CD8-positive, alpha-beta memory T cell (primary cell): ENCODE data around the gene SIPA1L3. TPM values are rescaled to one million over a fixed set of nuclear protein-coding genes. Genes with fewer than 3 reads are reported as not detected.

ENCODE experiments used
- CTCF ChIA-PET: fragments of 350-600 bp; sonication (Branson Sonifier 250); formaldehyde crosslinking; loops from one replicate; lab custom pipeline; 2021; ENCODE audit warnings: antibody characterized with exemption; lab: Charles Lee
- POLR2A ChIA-PET: fragments of 350-600 bp; sonication (Branson Sonifier 250); formaldehyde crosslinking; loops from one replicate; lab custom pipeline; 2021; ENCODE audit warnings: antibody characterized with exemption; lab: Charles Lee
- DNase-seq, 5 donors: peaks; one replicate each; pipeline versions ENCODE4 v3.0.0 to v3.0.0-alpha.2; 2020 to 2022; ENCODE audit warnings: mixed read lengths in 1 of 5
- H3K27ac ChIP-seq: one replicate; pipeline ENCODE4 v1.7.0; 2013; ENCODE audit warnings: low read depth, mild to moderate bottlenecking, low read length, moderate library complexity
- H3K27me3 ChIP-seq: 2 replicates; pipeline ENCODE4 v1.7.0; 2013; ENCODE audit warnings: low read length, mild to moderate bottlenecking; ENCODE audit not compliant: insufficient read depth, poor library complexity, severe bottlenecking
- H3K36me3 ChIP-seq: 2 replicates; pipeline ENCODE4 v1.7.0; 2013; ENCODE audit warnings: mild to moderate bottlenecking, low read length, moderate library complexity; ENCODE audit not compliant: insufficient read depth
- H3K4me1 ChIP-seq: 2 replicates; pipeline ENCODE4 v1.7.0; 2013; ENCODE audit warnings: mild to moderate bottlenecking, low read length, moderate library complexity; ENCODE audit not compliant: insufficient read depth
- H3K4me3 ChIP-seq: 2 replicates; pipeline ENCODE4 v1.7.0; 2013; ENCODE audit warnings: mild to moderate bottlenecking, low read length
- H3K9me3 ChIP-seq: 2 replicates; pipeline ENCODE4 v1.7.0; 2013; ENCODE audit warnings: mild to moderate bottlenecking, low read length
- H3K27ac Mint-ChIP-seq, 8 donors: one replicate each; pipeline ENCODE4 v1.8.0; 2020 to 2021; ENCODE audit warnings: mixed read lengths in 8 of 8, mild to moderate bottlenecking in 6 of 8, inconsistent platforms in 3 of 8, moderate library complexity in 3 of 8
- H3K27me3 Mint-ChIP-seq, 2 donors: one replicate each; pipeline ENCODE4 v1.8.0; 2020 to 2021; ENCODE audit warnings: mixed read lengths in 2 of 2, mild to moderate bottlenecking in 1 of 2, moderate library complexity in 1 of 2
- H3K36me3 Mint-ChIP-seq, 3 donors: one replicate each; pipeline ENCODE4 v1.8.0; 2020 to 2021; ENCODE audit warnings: mixed read lengths in 3 of 3, inconsistent platforms in 1 of 3, mild to moderate bottlenecking in 1 of 3
- H3K4me1 Mint-ChIP-seq, 3 donors: one replicate each; pipeline ENCODE4 v1.8.0; 2020 to 2021; ENCODE audit warnings: mixed read lengths in 3 of 3, inconsistent platforms in 1 of 3, mild to moderate bottlenecking in 1 of 3
- H3K4me3 Mint-ChIP-seq, 7 donors: one replicate each; pipeline ENCODE4 v1.8.0; 2020 to 2021; ENCODE audit warnings: mixed read lengths in 7 of 7, mild to moderate bottlenecking in 6 of 7, moderate library complexity in 4 of 7, inconsistent platforms in 2 of 7
- H3K9me3 Mint-ChIP-seq, 5 donors: one replicate each; pipeline ENCODE4 v1.8.0; 2020 to 2022; ENCODE audit warnings: mixed read lengths in 5 of 5, mild to moderate bottlenecking in 3 of 5, moderate library complexity in 2 of 5, inconsistent platforms in 1 of 5
- polyA plus RNA-seq: library from polyadenylated mRNA; unstranded; fragments of 300-500 nt; fragmentation: Illumina TruSeq; gene quantifications from one replicate; pipeline ENCODE4 v1.2.3, GENCODE V29; 2021
- total RNA-seq, 2 experiments: library from RNA; stranded (reverse); gene quantifications; one replicate each; pipeline ENCODE4 v1.2.3, GENCODE V29; 2021

The SIPA1L3 gene
- total and polyA plus RNA-seq, 3 experiments from 2014 or later: 5.4 to 14.8 (median 11.5) TPM

GRCh38 chr19:38045554-38046253 is 138.7 kb downstream of the SIPA1L3 start:
- Histone ChIP-seq H3K36me3 (no peaks in the 10 kb centered on the region), H3K27ac (no peak overlapping the region), H3K9me3 (no peaks in the 10 kb centered on the region), H3K4me1 (peaks cover 35% of the 10 kb centered on the region), H3K27me3 (no peaks in the 10 kb centered on the region), H3K4me3 (no peak overlapping the region)
- H3K4me1 Mint-ChIP-seq: peaks cover 25 to 42% (median 36%) of the 10 kb centered on the region in 3 donors
- DNase-seq: no peak
- no peaks in the 10 kb centered on the region for H3K9me3 Mint-ChIP-seq
- ChIA-PET POLR2A (no interaction called here), CTCF (interaction anchor here (1.3 kb wide), 1 partner anchor 143 kb away, joined by 3 read pairs; no protein-coding TSS in a partner anchor)
- H3K27ac Mint-ChIP-seq: peak overlapping the region in 7 of 8 donors; percentile 19 to 74 (median 57)
- H3K36me3 Mint-ChIP-seq: peaks cover 2 to 9% (median 2%) of the 10 kb centered on the region in 3 donors
- no peak overlapping the region for H3K4me3 Mint-ChIP-seq
- no peaks in the 10 kb centered on the region for H3K27me3 Mint-ChIP-seq

- H3K27ac ChIP-seq: no peak overlapping the region
- H3K4me3 ChIP-seq: no peak overlapping the region
- H3K9me3 ChIP-seq: no peaks in the 10 kb centered on the region
- ChIA-PET POLR2A (no interaction called here), CTCF (no interaction called here)
- H3K36me3 Mint-ChIP-seq: peaks cover 2 to 9% (median 2%) of the 10 kb centered on the region in 3 donors
- H3K4me1 Mint-ChIP-seq: peaks cover 25 to 42% (median 36%) of the 10 kb centered on the region in 3 donors
- H3K4me3 Mint-ChIP-seq: peak overlapping the region in 1 of 7 donors; percentile 36
- H3K4me1 ChIP-seq: peaks cover 35% of the 10 kb centered on the region
- DNase-seq: no peak
- H3K27me3 Mint-ChIP-seq: no peaks in the 10 kb centered on the region
- H3K27ac Mint-ChIP-seq: peak overlapping the region in 6 of 8 donors; percentile 81 to 99 (median 96)
- H3K27me3 ChIP-seq: no peaks in the 10 kb centered on the region
- no peaks in the 10 kb centered on the region for H3K36me3 ChIP-seq
- no peaks in the 10 kb centered on the region for H3K9me3 Mint-ChIP-seq
These were observed 139.4 kb downstream of the SIPA1L3 start for GRCh38 chr19:38046254-38047048.

- DNase-seq: no peak
- Mint-ChIP-seq H3K9me3 (no peaks in the 10 kb centered on the region), H3K4me3 (peak overlapping the region in 2 of 7 donors; percentile 3 to 36), H3K36me3 (peaks cover 0 to 5% (median under 1%) of the 10 kb centered on the region in 3 donors), H3K27me3 (no peaks in the 10 kb centered on the region), H3K27ac (peak overlapping the region in 6 of 8 donors; percentile 95 to 99 (median 97)), H3K4me1 (peaks cover 25 to 42% (median 36%) of the 10 kb centered on the region in 3 donors)
- no peak overlapping the region for H3K27ac ChIP-seq
- no peaks in the 10 kb centered on the region for H3K36me3 ChIP-seq
- H3K9me3 ChIP-seq: no peaks in the 10 kb centered on the region
- ChIA-PET CTCF (no interaction called here), POLR2A (no interaction called here)
- H3K4me1 ChIP-seq: peaks cover 35% of the 10 kb centered on the region
- no peak overlapping the region for H3K4me3 ChIP-seq
- no peaks in the 10 kb centered on the region for H3K27me3 ChIP-seq
These were observed 140.0 kb downstream of the SIPA1L3 start for GRCh38 chr19:38047049-38047438.

- ChIA-PET POLR2A (interaction anchor here (1.1 kb wide), 1 partner anchor 141 kb away, joined by 7 read pairs; the partner anchor contains the start of gene SIPA1L3), CTCF (interaction anchor here (2.4 kb wide), 1 partner anchor 145 kb away, joined by 12 read pairs; no protein-coding TSS in a partner anchor)
- Histone ChIP-seq H3K36me3 (no peaks in the 10 kb centered on the region), H3K4me1 (peaks cover 35% of the 10 kb centered on the region), H3K27ac (no peak overlapping the region), H3K4me3 (no peak overlapping the region), H3K9me3 (no peaks in the 10 kb centered on the region), H3K27me3 (no peaks in the 10 kb centered on the region)
- H3K4me1 Mint-ChIP-seq: peaks cover 25 to 42% (median 36%) of the 10 kb centered on the region in 3 donors
- DNase-seq: no peak
- H3K36me3 Mint-ChIP-seq: peaks cover 0 to 4% (median 0%) of the 10 kb centered on the region in 3 donors
- H3K4me3 Mint-ChIP-seq: peak overlapping the region in 1 of 7 donors; percentile 84
- H3K27ac Mint-ChIP-seq: peak overlapping the region; percentile 95 to 99 (median 98)
- H3K9me3 Mint-ChIP-seq: no peaks in the 10 kb centered on the region
- no peaks in the 10 kb centered on the region for H3K27me3 Mint-ChIP-seq
These were observed 140.6 kb downstream of the SIPA1L3 start for GRCh38 chr19:38047641-38048040.

- H3K27me3 ChIP-seq: no peaks in the 10 kb centered on the region
- ChIA-PET CTCF (interaction anchor here (0.6 to 2.4 kb wide), 5 partner anchors 13 to 146 kb away, joined by 3 to 12 read pairs (median 4); partner anchors contain the start of gene WDR87), POLR2A (interaction anchor here (0.6 to 1.2 kb wide), 3 partner anchors 142 to 325 kb away, joined by 3 to 7 read pairs (median 4); partner anchors contain the start of genes PSMD8 and SIPA1L3)
- Mint-ChIP-seq H3K4me1 (peaks cover 23 to 36% (median 36%) of the 10 kb centered on the region in 3 donors), H3K4me3 (peak overlapping the region; percentile 14 to 91 (median 84)), H3K27me3 (no peaks in the 10 kb centered on the region), H3K36me3 (peaks cover 0 to under 1% (median 0%) of the 10 kb centered on the region in 3 donors), H3K27ac (peak overlapping the region; percentile 95 to 99 (median 98)), H3K9me3 (no peaks in the 10 kb centered on the region)
- H3K36me3 ChIP-seq: no peaks in the 10 kb centered on the region
- H3K9me3 ChIP-seq: no peaks in the 10 kb centered on the region
- H3K4me1 ChIP-seq: peaks cover 35% of the 10 kb centered on the region
- DNase-seq: peak in 4 of 5 donors; percentile 26 to 80 (median 74)
- H3K27ac ChIP-seq: peak overlapping the region; percentile 72
- peak overlapping the region; percentile 38 for H3K4me3 ChIP-seq
These were observed 142.2 kb downstream of the SIPA1L3 start for GRCh38 chr19:38049105-38049649.

GRCh38 chr19:38055010-38055409 is 148.0 kb downstream of the SIPA1L3 start:
- CTCF ChIA-PET: no interaction called here
- H3K36me3 Mint-ChIP-seq: no peaks in the 10 kb centered on the region
- no peaks in the 10 kb centered on the region for H3K9me3 Mint-ChIP-seq
- H3K27me3 Mint-ChIP-seq: no peaks in the 10 kb centered on the region
- H3K27ac Mint-ChIP-seq: peak overlapping the region in 1 of 8 donors; percentile 40
- H3K4me3 Mint-ChIP-seq: no peak overlapping the region
- DNase-seq: no peak
- no peak overlapping the region for H3K4me3 ChIP-seq
- H3K4me1 Mint-ChIP-seq: peaks cover 5 to 14% (median 7%) of the 10 kb centered on the region in 3 donors
- H3K4me1 ChIP-seq: peaks cover 9% of the 10 kb centered on the region
- no peak overlapping the region for H3K27ac ChIP-seq
- POLR2A ChIA-PET: no interaction called here
- H3K27me3 ChIP-seq: no peaks in the 10 kb centered on the region
- H3K9me3 ChIP-seq: no peaks in the 10 kb centered on the region
- no peaks in the 10 kb centered on the region for H3K36me3 ChIP-seq

GRCh38 chr19:38055655-38056521 is 148.9 kb downstream of the SIPA1L3 start:
- Histone ChIP-seq H3K36me3 (no peaks in the 10 kb centered on the region), H3K9me3 (no peaks in the 10 kb centered on the region), H3K27me3 (no peaks in the 10 kb centered on the region), H3K4me3 (no peak overlapping the region), H3K27ac (no peak overlapping the region), H3K4me1 (peaks cover 13% of the 10 kb centered on the region)
- CTCF ChIA-PET: no interaction called here
- peak in 1 of 5 donors; percentile 22 for DNase-seq
- no peaks in the 10 kb centered on the region for H3K9me3 Mint-ChIP-seq
- peaks cover 0 to 16% (median 7%) of the 10 kb centered on the region in 3 donors for H3K4me1 Mint-ChIP-seq
- POLR2A ChIA-PET: no interaction called here
- no peak overlapping the region for H3K4me3 Mint-ChIP-seq
- no peaks in the 10 kb centered on the region for H3K27me3 Mint-ChIP-seq
- no peaks in the 10 kb centered on the region for H3K36me3 Mint-ChIP-seq
- peak overlapping the region in 2 of 8 donors; percentile 61 to 86 for H3K27ac Mint-ChIP-seq
